A673 (cell line): Measurements from ENCODE around the gene TM7SF3.

Experiments used
- EZH2 ChIP-seq: fragments of 200-600 bp; sonication (generic); IDR thresholded peaks from 2 replicates; pipeline ENCODE4 v1.6.1; 2017; ENCODE audit warnings: borderline replicate concordance, low read depth, mild to moderate bottlenecking, mixed read lengths, antibody characterized with exemption, low read length; ENCODE audit not compliant: poor library complexity, severe bottlenecking
- TF ChIP-seq, protein P1 (sequence below): fragments of 300-800, 200-600 bp; sonication (generic); conservative IDR thresholded peaks from 2 replicates; pipeline ENCODE4 v1.5.1; 2017; ENCODE audit warnings: low read depth, mild to moderate bottlenecking, antibody characterized with exemption, low read length, moderate library complexity, mixed read lengths

DNA sequence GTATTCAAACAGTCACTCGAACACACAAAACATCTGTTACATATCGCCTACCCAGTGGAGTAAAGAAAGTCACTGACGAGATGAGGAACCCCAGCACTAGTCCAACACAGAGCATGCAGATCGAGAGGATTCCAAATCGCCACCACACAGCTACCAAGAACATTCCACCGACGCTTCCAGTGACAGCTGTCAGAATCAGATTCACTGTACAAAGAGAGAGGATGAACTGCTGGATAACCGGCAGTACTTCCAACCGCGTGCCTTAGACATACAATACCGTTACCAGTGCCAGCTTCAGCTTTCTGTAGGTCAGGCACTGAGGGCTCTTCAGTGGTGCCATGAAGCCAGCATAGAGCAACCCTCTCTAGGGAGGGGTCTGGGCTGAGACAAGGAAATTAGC is 34.5 kb downstream of the TM7SF3 start:
- TF ChIP-seq, protein P1, sequence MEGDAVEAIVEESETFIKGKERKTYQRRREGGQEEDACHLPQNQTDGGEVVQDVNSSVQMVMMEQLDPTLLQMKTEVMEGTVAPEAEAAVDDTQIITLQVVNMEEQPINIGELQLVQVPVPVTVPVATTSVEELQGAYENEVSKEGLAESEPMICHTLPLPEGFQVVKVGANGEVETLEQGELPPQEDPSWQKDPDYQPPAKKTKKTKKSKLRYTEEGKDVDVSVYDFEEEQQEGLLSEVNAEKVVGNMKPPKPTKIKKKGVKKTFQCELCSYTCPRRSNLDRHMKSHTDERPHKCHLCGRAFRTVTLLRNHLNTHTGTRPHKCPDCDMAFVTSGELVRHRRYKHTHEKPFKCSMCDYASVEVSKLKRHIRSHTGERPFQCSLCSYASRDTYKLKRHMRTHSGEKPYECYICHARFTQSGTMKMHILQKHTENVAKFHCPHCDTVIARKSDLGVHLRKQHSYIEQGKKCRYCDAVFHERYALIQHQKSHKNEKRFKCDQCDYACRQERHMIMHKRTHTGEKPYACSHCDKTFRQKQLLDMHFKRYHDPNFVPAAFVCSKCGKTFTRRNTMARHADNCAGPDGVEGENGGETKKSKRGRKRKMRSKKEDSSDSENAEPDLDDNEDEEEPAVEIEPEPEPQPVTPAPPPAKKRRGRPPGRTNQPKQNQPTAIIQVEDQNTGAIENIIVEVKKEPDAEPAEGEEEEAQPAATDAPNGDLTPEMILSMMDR: no peak
- no peak for TF ChIP-seq EZH2
